Stimulated activated CD4-positive, alpha-beta T cell treated with anti-CD3 and anti-CD28 coated beads, Interleukin-1b, Interleukin-23, amount 100 ng/mL, for 1 hour (primary cell): ENCODE data around the gene SDK1.

Experiments
- DNase-seq, 2 donors: peaks; one replicate each; pipeline ENCODE4 v3.0.0-alpha.2; 2020; ENCODE audit warnings: low read depth in 2 of 2

Gene SDK1

DNA sequence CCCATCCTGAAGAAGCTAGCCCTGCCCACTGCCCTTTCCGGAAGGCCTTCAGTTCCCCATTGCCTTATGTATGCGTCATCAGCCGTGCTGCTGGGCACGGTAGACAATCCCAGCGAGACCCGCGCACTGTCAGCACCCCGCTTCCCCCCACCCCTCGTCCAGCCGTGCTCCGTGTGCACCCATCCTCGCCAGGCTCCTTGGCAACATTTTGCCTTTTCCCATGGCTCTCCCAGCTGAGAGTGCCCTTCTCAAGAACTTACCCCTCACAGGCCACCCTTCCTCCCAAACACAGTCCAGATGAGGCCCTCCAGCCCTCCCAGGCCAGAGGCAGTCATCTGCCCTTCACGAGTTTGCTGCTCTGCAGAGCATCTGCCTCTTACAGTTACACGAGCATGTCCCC lies 747.3 kb downstream of the SDK1 start:
- no peak for DNase-seq

DNA sequence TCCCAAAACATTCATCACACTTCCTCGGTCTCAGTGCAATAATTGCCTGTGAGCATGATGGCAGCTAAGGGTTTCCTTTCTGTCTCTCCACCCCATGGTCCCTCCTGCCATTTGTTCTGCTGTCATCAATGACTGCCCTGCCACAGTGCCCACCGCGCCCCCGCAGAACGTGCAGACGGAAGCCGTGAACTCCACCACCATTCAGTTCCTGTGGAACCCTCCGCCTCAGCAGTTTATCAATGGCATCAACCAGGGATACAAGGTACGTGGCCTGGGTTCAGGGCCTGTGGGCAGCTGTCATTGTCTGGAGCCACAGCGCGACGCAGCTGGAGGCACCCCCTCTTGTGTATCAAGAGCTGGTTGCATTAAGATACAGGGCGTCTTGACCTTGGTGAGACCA lies 748.1 kb downstream of the SDK1 start:
- DNase-seq = no peak

DNA sequence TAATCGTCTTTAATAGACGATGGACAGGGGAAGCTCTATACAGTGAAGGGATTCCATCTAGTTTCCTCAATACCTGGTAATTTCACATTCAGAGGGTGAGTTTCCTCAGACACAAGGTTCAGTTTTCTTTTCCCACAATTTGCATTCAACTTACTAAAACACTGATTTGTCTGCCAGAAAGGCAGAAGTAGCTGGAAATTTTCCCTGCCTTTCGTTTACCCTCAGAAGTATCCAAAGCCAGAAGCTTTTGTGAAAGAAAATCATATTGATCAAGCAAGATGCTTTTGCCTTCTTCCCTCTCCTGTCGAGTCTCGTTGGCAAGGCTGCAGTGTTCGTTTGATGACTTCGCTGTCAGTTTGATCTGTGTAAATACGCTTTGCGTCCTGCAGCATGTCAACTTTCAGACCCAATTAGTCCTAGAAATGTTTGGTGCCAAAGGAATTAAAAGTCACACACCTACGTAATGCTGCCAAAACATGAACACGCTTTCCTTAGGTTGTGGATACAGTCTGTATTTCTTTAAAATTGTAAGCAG lies 749.1 kb downstream of the SDK1 start:
- no peak for DNase-seq

DNA sequence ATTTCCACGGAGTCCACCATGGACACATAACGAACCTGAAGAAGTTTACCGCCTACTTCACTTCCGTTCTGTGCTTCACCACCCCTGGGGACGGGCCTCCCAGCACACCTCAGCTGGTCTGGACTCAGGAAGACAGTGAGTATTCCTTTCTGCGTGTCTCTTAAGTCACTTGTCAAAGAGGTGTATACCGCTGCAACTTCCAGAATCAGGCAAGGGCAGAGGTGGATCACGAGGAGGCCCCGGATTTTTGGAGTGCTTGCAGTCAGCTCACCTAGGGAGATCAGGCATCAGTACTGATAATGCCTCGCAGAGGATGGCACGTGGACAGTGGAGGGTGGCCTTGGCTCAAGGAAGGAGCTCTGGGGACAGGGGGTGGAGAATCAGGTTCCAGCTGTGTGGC lies 750.6 kb downstream of the SDK1 start:
- no peak for DNase-seq

DNA sequence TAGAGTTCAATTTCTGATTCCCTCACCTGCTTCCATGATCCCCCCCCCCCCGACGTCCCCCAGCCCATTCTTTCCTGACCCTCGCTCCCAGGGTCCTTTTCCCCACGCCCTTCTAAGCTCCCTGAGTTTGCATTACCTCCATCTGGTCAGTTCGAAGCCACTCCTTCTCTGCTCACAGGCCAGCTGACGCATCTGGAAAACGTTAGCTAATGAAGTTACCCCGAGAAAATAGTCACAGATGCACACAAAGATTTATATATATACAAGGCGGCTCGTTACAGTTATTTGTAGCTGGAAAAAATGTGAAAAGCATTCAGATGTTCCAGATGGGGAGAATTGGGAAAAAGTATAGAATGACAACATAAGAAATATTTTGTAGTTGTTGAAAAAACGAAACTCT lies 751.1 kb downstream of the SDK1 start:
- no peak for DNase-seq

DNA sequence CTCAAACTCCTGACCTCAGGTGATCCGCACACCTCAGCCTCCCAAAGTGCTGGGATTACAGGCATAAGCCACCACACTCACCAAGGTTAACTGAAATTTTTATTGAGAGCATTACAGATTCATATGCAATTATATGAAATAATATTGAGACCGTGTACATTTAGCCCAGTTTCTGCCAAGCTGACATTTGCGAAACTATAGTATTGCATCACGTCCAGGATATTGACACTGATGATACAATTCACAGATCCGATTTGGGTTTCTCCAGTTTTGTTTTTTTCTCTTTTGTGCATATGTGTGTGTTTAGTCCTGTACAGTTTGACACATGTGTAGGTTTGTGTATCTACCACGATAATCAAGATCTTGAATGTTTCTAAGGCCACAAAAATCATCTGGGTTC lies 753.1 kb downstream of the SDK1 start:
- DNase-seq = no peak

DNA sequence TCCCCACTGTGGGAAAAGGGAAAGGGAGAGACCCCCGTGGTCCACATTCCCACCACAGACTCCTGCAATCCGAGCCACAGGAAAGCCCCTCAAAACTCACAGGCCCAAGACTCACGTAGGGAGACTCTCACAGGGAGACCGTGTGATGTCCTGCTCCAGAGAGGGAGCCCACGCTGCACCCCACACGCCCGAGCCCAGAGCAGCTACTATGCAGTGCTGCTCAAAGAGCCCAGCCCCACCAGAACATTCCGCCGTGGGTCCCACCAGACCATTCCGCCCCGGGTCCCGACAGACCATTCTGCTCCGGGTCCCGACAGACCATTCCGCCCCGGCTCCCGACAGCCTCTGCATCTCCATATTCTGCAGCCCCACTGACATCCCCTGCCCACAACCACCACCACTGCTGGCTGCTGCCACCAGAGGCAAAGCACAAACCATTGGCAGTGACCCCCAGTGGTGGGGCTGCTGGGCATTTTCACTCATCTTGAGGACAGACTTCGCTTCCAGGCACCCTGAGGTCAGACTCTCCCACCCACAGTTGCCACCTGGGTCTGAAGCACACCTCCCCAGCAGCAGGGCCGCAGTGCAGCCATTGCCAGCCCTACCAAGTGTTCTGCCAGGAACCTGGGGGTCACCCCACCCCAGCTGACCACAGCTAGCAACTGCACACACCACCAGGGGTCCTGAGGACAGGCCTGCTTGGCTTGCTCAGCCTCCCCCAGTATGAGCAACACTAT lies 755.7 kb downstream of the SDK1 start:
- no peak for DNase-seq

DNA sequence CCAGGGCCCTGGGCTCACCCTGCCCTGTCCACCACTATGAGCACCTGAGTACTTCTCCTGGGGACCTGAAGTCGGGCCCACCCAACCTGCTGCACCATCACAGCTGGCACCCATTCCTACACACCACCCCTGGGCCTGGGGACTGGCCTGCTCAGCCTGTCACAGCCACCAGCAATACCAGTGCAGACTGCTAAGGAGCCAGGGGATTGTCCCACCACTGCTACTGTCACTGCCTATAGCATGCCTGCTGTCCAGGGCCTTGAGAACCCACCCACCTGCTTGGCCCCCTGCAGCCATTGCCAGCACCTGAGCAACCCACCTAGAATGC lies 756.2 kb downstream of the SDK1 start:
- DNase-seq = no peak

DNA sequence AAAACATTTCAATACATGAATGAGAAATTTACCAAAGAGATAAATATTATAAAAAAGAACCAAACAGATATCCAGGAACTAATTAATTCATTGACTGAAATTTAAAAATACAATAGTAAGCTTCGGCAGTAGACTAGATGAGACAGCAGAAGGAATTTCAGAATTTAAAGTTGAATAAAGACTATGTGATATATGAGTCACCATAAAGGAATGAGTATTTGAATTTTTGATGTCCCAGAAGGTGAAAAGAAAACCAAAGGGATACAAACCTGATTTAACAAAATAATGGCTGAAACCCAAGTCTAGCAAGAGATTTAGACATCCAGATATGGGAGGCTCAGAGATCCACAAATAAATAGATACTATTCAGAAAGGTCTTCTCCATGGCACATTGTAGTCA lies 757.1 kb downstream of the SDK1 start:
- DNase-seq = no peak

DNA sequence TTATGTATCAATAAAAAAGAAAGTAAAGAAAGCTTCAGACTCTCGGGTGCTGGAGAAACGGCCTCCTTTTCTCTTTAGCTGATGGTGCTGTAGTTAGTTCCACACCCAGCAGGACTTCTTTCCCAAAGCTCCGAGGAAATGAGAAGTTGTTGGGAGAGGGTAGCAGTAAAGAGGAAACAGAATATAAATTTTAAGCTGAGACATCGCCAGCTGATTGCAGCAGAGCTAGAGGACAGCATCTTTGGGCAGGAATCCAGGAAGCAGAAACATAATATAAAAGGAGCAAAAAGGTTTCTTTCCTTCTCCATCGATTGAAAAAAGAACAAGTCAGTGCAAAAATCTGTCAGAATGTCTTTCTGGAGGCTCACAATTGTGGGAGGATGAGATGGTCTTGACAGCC lies 764.1 kb downstream of the SDK1 start:
- DNase-seq = no peak

DNA sequence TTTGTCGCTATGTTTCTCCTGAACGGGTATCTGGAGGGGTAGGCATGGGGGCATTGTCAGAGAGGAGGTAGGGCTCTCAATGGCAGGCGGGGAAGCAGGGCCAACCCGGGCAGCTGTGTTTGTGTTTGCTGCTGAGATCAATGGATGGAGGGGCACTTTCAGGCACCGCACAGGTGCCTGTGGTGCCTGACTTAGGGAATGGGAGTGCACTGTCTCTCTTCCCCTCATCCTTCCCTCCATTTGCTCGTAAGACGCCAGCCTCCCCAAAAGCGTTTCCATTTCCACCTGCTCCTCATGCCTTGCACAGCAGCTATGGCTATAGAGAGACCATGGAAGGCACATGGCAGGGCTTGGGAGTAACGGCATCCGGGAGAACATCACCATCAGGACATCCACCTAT lies 765.2 kb downstream of the SDK1 start:
- DNase-seq = no peak

DNA sequence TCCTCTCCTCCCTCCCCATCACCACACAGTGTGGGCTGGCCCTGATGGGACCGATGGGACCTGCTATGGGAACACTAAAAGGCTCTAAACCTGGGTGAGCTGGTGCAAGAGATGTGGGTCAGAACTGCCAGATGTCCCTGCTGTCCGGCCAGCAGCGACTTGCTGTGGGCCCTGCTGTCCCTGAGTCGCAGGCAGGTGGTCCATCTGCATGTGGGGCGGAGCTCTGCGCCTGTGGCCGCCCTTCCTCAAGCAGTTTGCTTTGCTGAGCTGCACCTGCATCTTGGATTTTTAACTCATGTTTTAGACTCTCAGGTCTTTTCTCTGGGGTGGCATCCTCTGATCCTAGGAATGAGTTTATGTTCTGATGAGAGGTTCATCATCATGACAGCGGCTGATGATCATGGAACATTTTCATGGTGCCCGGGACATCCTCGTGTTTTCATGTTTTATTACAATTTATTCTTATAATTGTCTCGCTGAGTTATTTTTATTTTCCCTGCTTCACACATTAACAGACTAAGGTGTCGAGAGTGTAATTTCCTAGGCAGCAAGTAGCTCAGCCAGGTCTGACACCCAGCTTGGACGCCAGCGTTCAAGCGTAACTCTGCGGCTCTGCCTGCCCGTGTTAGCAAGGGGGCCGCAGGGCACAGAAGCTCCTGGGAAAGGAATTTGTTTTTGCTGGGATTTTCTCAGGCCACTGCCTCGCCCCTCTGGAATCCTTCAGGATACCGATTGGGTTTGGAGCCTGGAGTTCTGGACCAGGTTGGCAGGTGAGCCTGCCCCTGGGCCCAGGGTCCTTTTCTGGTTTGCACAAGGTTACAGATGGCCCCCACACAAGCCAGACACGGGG lies 765.8 kb downstream of the SDK1 start:
- DNase-seq = no peak

DNA sequence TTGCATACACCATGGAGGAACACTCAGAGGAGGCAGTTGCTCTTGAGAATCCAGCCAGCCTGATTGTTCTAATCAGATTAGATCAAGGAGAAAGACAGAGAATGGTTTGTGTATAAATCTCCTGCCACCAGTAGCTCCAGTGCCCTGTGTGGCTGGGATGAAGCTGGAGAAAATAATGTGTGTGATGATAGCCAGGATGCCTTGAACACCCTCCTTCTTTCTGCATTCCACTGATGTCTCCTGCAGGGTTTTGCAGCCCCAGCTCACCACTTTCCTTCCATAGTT lies 766.4 kb downstream of the SDK1 start:
- DNase-seq = no peak

DNA sequence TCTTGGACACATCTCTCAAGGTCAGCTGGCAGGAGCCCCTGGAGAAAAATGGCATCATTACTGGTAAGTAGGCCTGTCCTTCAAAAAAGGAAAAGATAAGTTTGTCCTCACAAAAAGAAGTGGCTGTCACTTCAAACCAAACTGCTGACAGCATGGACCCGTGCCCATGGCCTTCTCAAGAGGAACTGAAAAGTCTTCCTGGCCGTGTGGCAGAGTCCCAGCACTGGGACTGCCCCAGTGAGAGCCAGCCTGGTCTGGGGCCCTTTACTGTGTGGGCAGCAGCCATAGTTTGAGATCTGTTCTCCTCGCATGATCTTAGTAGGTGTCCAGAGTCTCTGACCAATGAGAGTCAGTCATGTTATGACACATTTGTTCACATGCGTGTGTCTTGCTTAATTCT lies 766.8 kb downstream of the SDK1 start:
- DNase-seq = no peak

DNA sequence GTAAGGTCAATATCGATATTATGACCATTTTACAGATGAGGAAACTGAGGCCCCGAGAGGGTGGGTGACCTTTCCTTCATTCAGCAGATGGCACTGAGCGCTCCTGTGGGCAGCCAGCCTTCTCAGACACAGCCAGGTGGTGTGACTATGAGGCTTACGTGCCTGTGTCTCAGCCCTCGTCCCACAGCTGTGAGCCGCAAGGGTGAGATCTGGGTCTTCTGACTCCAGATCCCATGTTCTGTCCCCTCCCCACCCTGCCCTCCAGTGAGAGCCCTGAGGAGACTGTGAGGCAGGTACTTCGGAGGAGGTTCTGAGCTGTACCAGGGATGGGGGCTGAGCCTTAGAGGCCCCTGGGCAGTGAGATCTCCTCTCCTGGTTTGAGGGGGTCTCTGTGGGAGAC lies 767.2 kb downstream of the SDK1 start:
- no peak for DNase-seq

DNA sequence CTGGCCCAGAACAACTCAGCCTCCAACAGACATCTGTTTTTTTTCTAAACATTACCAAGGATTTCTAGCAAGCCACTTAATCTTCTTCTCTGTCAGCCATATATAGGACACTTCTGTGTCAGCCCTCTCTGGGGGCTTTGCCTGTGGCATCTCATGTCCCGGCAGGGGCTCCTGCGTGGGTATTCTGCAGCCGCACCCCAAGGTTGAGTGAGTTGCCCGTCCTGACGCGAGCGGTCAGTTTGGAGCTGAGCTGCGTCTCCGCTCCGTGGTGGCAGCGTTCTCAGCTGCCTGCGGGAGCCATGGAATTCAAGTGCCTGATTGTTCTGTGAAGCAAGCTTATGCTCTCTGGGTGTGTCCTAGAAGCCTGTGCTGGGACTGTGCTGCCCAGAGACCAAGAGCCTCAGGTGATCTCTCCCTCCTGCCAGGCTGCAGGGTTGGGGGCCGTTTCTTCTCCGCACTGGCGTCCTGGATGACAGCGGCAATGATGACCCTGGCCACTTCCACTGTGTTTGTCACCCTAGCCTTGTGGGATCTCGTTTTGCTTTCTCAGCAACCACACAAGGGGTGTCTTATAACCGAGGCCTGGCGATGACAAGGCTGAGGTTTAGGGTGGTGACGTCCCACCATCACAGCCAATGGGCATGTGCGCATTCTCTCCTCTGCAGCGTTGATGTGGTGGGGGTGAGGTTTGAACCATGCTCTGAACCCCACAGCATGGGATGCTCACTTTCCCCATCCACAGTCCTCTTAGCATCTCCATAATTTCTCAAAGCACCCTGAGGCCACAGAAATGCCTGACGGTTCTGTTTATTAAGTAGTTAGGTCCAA lies 768.4 kb downstream of the SDK1 start:
- DNase-seq = no peak

DNA sequence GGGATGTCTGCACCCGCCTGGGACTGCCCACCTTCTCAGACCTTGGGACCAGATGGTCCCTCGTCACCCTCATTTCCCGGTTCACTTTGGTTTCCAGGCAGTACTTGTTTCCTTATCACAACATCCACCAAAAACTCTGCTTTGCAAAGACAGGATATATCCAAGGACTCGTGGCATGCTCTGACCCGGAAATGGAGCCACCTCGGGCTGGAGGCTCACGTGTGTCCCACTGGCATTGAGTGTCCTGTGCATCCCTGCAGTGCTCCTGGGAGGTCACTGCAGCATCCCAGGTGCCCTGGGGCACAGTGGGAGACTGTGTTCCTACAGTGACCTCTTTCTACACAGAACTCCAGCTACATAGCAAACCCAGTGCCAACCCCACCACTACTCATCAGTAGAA lies 769.2 kb downstream of the SDK1 start:
- no peak for DNase-seq

DNA sequence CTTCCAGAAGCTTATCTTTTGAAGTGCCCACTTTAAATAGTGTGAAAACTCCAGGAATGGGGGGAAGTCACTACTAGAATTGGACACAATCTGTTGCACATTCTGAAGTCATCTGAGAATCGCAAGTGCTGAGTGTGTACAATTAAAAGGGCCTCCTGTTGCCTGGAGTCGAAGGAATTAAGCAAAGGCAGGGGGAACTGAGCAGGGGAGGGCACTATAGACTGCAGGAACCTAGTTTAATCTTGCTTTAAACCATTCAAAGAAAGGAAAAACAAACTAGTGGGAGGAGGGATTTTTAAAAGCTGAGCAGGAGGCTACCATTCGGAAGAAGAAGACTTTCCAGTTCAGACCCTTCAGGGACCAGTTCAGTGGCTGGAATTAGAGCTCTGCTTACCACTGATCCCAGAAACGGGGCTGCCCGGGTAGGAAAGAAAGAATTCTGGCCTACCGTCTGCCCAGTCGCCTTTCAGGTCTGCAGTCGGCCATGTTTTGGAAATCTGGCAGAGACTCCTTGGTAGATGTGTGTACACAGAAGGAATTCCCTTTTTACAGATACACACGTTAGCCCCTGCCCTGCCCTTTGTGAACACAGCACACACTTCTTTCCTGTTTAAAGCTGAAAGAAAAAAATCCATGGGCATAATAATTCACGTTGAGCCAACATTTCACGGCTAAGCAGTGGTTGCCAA lies 770.5 kb downstream of the SDK1 start:
- DNase-seq = no peak

DNA sequence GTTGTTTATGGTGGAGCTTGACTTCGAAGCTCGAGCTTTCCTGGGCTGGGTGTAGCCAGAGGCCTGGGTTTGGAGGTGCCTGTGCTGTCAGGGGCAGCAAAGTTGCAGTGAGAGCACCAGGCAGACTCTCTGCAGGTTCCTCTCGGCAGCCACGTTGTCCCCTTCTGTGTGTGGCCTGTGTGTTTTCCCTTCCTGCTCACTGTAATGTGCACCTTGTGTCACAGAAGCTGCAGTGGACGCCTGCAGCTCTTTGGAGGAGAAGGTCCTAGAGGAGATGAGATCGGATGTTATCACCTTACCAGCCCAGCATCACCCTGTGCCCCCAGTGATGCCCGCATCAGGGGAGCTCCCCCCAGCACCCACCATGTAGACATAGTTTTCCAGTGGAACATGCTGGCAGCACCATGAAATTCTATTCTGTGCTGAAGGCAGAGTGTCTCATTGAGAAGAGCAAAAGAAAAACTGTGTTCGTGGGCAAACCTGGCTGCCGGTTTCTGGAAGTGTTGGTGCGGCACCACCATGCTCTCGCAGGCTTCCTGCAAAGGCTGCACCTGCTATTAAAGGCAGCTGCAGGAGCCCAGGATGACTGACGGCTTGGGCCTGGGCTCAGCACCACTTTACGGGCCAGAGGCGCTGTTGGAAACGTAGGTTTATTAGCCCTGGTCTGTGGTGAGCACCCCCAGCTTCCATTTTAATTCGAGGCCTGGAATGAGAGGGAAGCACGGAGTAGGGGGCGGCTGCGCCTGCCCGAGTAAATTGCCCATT lies 771.3 kb downstream of the SDK1 start:
- DNase-seq = no peak

DNA sequence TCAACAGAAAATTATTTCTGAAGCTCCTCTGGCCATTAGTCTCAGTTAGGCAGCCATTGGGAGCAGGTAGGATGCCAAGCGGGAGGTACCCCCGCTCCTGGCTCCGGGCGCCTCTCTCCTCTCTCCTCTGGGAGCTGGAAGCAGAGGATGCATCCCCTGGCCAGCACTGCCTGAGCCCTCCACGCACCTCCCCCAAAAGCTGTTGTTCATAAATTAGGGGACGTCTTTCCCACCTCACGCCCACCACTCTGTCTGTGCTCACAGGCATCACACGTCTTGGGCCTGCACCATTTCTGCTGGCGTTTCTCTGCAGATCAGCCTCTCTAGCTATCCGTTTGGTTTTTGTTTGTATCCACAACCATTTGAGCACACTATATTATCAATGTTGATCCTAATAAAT lies 772.0 kb downstream of the SDK1 start:
- no peak for DNase-seq

DNA sequence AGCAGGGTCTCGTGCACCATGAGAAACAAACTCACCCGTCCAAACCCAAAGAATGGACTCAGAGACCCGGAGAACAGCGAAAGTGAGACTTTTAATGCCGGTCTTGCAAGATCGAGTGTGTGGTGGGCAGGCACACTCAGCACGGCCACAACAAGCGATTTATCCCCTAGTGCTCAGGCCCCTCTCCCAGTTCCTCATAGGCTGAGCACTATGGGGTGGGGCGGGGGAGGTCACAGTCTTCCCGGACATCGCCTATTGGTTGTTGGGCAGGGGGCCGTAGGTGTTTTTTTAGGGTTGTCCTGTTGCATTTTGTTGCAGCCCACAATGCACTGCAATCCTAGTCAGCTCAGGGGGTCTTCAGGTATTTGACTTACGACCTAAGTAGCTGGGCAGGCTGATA lies 772.7 kb downstream of the SDK1 start:
- no peak for DNase-seq
